Effector memory CD4-positive, alpha-beta T cell (primary cell): ENCODE measurements around the gene SRPRB.

Experiments used
- DNase-seq, 3 donors: peaks; one replicate each; pipeline ENCODE4 v3.0.0-alpha.2; 2020
- H3K27ac ChIP-seq: 2 replicates; pipeline ENCODE4 v1.7.0; 2013; ENCODE audit warnings: mild to moderate bottlenecking, low read length, moderate library complexity; ENCODE audit not compliant: insufficient read depth, poor library complexity, severe bottlenecking
- H3K27me3 ChIP-seq: replicated peaks from 2 replicates; pipeline ENCODE4 v1.7.0; 2013; ENCODE audit warnings: mild to moderate bottlenecking, low read length; ENCODE audit not compliant: insufficient read depth, control insufficient read depth, poor library complexity, severe bottlenecking
- H3K36me3 ChIP-seq: 2 replicates; pipeline ENCODE4 v1.7.0; 2013; ENCODE audit warnings: mild to moderate bottlenecking, low read length, moderate library complexity; ENCODE audit not compliant: control insufficient read depth, insufficient read depth
- H3K4me1 ChIP-seq: 2 replicates; pipeline ENCODE4 v1.7.0; 2013; ENCODE audit warnings: low read length, mild to moderate bottlenecking; ENCODE audit not compliant: control insufficient read depth, insufficient read depth, poor library complexity, severe bottlenecking
- H3K4me3 ChIP-seq: 2 replicates; pipeline ENCODE4 v1.7.0; 2013; ENCODE audit warnings: low read length, low read depth, mild to moderate bottlenecking; ENCODE audit not compliant: insufficient read depth, poor library complexity, severe bottlenecking
- H3K9me3 ChIP-seq: 2 replicates; pipeline ENCODE4 v1.7.0; 2013; ENCODE audit warnings: mild to moderate bottlenecking, low read length, moderate library complexity; ENCODE audit not compliant: control insufficient read depth

Gene SRPRB

GRCh38 chr3:133863911-133864310 lies 58.3 kb downstream of the SRPRB start:
- Histone ChIP-seq H3K27ac (no peak overlapping the region), H3K27me3 (peaks cover 3% of the 10 kb centered on the region), H3K4me3 (no peak overlapping the region), H3K4me1 (no peaks in the 10 kb centered on the region), H3K9me3 (no peaks in the 10 kb centered on the region), H3K36me3 (no peaks in the 10 kb centered on the region)
- DNase-seq = no peak

DNA sequence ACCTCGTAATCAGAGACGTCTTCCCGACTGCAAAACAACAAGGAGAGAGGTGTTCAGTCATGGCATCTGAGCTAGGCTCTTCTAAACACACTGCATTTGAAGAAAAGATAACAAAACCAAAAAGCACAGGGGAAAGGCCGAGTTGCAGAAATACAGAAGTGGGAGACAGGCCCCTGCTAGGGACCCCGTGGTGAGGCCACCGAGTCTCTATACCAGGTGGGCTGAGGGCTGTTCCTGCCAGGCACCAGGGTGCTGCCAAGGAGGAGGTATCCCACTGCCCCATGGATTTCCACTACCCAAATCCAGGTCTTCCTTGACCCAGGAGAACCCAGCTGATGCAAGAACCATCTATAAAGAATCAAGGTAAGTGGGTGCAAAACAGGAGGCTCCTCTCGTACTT lies 59.0 kb downstream of the SRPRB start:
- no peaks in the 10 kb centered on the region for H3K9me3 ChIP-seq
- H3K36me3 ChIP-seq = no peaks in the 10 kb centered on the region
- no peak for DNase-seq
- H3K4me1 ChIP-seq = no peaks in the 10 kb centered on the region
- H3K27ac ChIP-seq = no peak overlapping the region
- no peak overlapping the region for H3K4me3 ChIP-seq
- peaks cover 3% of the 10 kb centered on the region for H3K27me3 ChIP-seq

- H3K4me3 ChIP-seq = no peak overlapping the region
- H3K4me1 ChIP-seq = no peaks in the 10 kb centered on the region
- no peaks in the 10 kb centered on the region for H3K9me3 ChIP-seq
- no peaks in the 10 kb centered on the region for H3K36me3 ChIP-seq
- no peak overlapping the region for H3K27ac ChIP-seq
- peaks cover 3% of the 10 kb centered on the region for H3K27me3 ChIP-seq
- DNase-seq = no peak
Observed at GRCh38 chr3:133865136-133865855, 59.7 kb downstream of the SRPRB start.

DNA sequence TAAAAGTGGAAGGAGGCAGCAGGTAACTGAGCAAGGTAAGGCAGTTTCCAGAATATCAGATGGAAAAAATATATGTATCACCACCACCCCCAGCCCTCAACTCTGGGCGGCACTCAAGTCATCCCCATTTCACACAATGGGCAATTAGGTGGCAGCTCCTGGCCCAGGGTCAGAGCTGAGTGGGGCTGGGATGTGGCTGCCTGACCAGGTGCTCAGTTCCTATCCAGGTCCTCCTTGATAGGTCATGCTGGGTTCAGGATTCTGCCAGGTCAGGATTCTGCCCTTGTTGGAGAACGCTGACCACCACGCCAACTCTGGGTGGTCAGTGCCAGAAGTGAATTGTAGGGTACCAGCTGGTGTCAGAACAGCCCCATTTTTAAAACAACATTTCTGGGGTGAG lies 60.5 kb downstream of the SRPRB start:
- Histone ChIP-seq H3K9me3 (no peaks in the 10 kb centered on the region), H3K4me3 (no peak overlapping the region), H3K27ac (no peak overlapping the region), H3K4me1 (no peaks in the 10 kb centered on the region), H3K27me3 (peaks cover 3% of the 10 kb centered on the region), H3K36me3 (no peaks in the 10 kb centered on the region)
- no peak for DNase-seq

GRCh38 chr3:133868186-133868585 lies 62.6 kb downstream of the SRPRB start:
- Histone ChIP-seq H3K4me1 (no peaks in the 10 kb centered on the region), H3K36me3 (no peaks in the 10 kb centered on the region), H3K4me3 (no peak overlapping the region), H3K27me3 (peaks cover 3% of the 10 kb centered on the region), H3K27ac (no peak overlapping the region), H3K9me3 (no peaks in the 10 kb centered on the region)
- DNase-seq = no peak

DNA sequence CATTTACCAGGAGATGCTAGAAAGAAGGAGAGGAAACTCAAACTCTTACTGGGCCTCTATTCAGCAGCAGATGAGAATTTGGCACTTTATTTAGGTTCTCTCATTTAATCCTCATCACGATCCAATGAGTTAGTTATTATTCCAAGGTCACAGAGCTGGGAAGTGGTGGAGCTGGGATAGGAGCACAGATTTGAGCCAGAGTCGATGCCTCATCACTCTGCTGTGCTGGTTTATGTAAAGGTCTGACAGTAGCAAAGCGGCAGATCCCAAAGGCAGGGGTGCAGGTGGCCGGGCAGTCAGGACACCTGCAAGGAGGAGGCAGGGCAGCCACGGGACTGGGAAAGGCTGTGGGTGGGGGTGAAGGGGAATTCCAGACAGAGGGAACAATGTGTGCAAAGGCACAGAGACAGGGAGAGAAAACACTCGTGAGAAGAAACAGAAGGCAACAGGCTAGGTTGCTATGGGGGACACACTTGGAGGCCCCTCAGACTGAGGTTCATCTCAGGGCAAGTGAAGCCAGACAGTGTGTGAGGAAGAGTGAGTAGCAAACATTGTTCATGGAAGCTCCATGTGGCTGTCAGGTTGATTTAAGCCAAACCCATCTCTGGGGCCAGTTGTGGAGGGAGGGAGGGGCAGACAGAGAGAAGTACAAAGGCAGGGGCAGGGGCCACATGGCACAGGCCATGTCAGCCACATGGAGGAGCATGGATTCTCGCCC lies 63.3 kb downstream of the SRPRB start:
- peaks cover 3% of the 10 kb centered on the region for H3K27me3 ChIP-seq
- no peaks in the 10 kb centered on the region for H3K36me3 ChIP-seq
- no peaks in the 10 kb centered on the region for H3K9me3 ChIP-seq
- H3K4me1 ChIP-seq = no peaks in the 10 kb centered on the region
- no peak overlapping the region for H3K4me3 ChIP-seq
- DNase-seq = no peak
- H3K27ac ChIP-seq = no peak overlapping the region

- H3K4me3 ChIP-seq = no peak overlapping the region
- DNase-seq = no peak
- H3K27me3 ChIP-seq = peaks cover 3% of the 10 kb centered on the region
- no peak overlapping the region for H3K27ac ChIP-seq
- H3K4me1 ChIP-seq = no peaks in the 10 kb centered on the region
- H3K9me3 ChIP-seq = no peaks in the 10 kb centered on the region
- no peaks in the 10 kb centered on the region for H3K36me3 ChIP-seq
Observed at GRCh38 chr3:133869586-133869985, 64.0 kb downstream of the SRPRB start.

DNA sequence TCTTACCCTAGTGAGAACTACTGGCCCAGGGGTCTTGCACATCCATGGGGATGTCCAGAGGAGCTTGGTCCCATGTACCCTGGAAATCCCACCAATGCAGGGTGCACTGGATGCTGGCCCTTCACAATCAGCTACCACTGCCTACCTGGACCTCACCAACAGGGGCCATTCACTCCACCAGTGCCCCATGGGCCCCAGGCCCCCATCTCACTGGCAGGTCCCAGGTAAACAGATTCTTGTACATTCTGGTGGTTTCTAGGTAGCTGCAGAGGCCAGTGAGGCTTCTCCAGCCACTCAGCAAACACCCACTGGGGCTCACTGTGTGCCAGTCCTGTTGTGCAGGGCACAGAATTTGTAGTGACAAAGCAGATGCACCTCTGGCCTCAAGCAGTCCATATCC lies 65.2 kb downstream of the SRPRB start:
- no peaks in the 10 kb centered on the region for H3K9me3 ChIP-seq
- H3K4me3 ChIP-seq = no peak overlapping the region
- H3K27ac ChIP-seq = no peak overlapping the region
- H3K36me3 ChIP-seq = no peaks in the 10 kb centered on the region
- H3K27me3 ChIP-seq = peaks cover 3% of the 10 kb centered on the region
- no peak for DNase-seq
- no peaks in the 10 kb centered on the region for H3K4me1 ChIP-seq
